GM12891 (cell line): Measurements from ENCODE around the gene OSMR.

Experiments
- POLR2A ChIP-seq: IDR thresholded peaks from 2 replicates; pipeline ENCODE4 v1.6.1; 2011; ENCODE audit warnings: low read depth, low read length, control low read depth
- POLR2AphosphoS5 ChIP-seq: IDR thresholded peaks from 2 replicates; pipeline ENCODE4 v1.6.1; 2011; ENCODE audit warnings: low read depth, low read length, control low read depth

- TF ChIP-seq POLR2A (no peak), POLR2AphosphoS5 (no peak)
Measured at GRCh38 chr5:38867416-38867815, 21.6 kb downstream of the OSMR start.
